Renal pelvis (tissue), 4 donors: ENCODE results near the gene TMEM106C. TPM values are rescaled to one million over a fixed set of nuclear protein-coding genes. Genes with fewer than 3 reads are reported as not detected.

Experiments
- DNase-seq: peaks from one replicate; pipeline ENCODE4 v3.0.0-alpha.2; 2013
- polyA plus RNA-seq, 3 donors: library from polyadenylated mRNA; unstranded; fragments of 120-200 nt; gene quantifications; one replicate each; pipeline ENCODE4 v1.2.1, GENCODE V29; 2013; ENCODE audit not compliant: insufficient read length in 3 of 3

Gene TMEM106C
- polyA plus RNA-seq, 3 donors, result 128 to 132 (median 132) TPM

DNA sequence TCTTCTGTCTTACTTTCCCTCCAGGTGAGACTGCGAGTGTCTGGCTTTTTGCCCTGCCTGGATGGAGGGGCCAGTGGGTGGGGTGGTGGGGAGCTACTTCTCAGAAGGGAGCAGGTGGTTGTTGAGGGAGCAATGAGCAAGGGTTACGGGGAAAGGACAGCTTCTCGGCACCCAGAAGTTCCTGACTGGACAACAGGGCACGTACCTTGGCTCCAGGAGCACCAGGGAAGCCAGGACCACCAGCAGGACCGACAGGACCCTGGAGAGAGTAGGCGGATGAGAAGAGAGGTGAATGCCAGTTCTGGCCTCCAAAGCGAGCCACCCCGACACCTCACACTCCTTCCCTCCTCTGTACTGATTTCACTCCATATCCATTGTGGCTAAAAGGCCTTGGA lies 25.6 kb downstream of the TMEM106C start:
- no peak for DNase-seq

DNA sequence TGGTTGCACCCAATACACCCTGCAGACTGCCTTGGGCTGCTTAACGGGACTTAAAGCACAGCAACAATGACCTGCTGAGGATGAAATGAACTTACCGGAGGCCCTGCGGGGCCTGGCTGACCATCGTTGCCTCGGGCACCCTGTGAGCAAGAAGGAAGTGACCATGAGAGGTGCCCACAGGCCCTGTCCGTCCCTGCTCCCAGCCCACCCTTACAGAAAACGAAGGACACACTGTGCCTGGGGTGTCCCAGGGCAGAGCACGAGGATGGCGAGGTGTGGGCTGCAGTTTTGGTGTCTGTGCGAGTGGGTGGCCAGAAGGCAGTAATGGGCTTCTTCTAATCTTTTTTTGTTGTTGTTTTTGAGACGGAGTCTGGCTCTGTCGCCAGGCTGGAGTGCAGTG lies 26.3 kb downstream of the TMEM106C start:
- no peak for DNase-seq

DNA sequence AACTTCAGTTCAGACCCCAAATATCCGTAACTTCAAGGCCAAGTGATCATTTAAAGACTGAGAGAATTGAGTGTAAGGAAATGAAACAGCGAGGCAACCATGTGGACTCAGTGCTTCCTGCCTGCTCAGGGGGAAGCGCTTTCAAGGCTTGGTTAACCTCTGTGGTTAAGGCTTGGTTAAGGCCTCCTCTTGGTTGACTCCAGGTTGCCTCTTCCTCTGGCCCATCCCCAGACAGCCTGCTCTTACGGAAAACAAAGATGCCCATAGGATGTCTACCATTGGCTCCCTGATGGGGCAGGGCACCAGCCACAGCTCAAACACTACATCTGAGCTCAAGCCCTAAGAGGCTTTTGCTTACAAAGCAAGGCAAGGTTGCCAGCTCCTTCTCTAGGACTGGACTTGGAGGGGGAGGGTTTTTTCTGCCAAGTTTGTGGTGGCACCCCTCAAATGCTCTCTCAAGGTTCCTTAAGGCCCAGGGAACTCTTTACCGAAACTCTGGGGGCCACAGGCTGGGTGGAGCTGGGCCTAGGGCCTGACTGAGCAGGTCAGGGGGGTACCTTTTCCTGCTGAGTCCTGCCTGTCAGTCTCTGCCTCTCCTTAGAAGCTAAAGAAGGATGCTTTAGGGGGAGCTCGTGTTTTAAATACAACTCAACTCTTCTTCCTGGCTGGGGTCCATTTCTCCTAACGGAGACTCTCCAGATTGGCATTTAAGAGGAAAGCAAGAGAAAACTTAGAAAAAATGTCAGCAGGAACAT lies 27.1 kb downstream of the TMEM106C start:
- peak; percentile 26 for DNase-seq

DNA sequence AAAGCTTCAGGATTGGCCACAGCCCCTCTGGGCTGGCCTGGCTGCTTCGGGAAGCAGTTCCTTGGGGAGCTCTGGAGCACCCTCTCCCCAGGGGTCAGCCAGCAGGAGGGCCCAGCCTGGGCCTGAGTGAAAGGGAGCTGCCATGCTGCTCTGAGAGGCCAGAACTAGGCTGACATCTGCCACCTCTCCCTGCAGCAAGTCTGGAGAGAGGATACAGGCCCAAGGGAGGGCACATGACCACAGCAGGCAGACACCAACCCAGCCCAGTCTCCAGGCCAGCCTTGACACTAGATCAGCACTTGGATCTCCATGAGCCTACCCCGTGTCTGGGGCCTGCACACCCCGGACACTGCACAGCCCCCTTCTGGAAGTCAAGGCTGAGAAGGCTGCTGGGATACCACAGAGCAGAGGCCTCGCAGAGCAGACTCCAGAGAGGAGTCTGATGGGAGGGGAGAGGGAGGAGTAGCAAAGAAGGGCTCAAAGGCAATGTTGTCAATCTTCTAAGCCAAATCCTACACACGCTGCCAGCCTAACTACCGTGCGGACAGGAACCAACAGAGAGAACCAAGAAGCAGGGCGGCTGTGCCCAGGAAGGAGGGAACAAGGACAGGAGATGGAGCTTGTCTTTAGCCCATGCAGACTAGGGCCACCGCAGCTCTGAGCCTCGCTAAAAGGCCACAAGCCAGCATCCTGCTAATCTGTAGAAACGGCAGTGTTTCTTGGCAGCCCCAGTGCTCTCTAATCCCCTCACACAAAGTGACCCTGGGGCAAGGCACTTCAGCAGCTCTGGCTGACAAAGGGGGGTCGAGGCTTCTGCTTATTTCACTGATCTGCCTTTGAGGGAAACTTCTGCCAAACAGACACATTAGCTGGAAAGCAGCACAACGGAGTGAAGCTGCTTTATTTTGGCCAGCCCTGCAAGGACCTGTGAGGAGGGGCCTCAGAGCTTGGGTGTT lies 28.0 kb downstream of the TMEM106C start:
- DNase-seq, result peak; percentile 31

DNA sequence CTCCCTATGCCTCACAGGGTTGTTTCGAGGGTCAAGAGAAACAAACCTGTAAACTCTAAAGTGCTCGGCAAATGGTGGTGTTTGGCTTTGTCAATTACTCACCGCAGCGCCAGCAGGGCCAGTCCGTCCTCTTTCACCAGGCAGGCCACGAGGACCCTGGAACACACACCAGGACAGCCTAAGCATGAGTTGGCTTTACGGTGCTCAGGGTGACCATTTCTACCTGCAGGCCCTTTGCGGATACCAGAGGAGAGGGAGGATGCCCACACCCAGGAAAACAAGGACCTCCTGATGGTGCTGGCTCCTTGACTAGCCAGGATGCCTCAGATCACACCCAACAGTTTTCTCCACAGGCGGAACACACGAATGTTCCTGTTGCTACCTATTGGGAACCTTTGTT lies 29.4 kb downstream of the TMEM106C start:
- no peak for DNase-seq

DNA sequence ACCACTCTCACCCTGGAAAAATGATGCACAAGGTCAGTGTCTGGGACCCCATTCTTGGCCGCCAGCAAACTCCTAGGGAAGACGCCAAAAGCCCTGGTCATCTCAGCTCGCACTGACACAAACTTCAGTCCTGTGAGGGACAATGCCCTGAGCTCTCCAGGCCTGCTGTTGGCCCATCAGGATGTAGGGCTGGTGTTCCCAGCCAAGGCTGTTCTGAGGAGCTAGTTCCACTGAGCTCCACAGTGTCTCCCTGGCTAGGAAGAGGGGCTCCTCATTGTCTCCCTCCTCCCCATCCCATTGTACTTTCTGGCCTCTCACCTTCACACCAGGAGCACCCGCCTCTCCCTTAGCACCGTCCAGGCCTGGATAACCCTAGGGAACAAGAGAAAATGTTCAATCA lies 30.1 kb downstream of the TMEM106C start:
- DNase-seq, result no peak

DNA sequence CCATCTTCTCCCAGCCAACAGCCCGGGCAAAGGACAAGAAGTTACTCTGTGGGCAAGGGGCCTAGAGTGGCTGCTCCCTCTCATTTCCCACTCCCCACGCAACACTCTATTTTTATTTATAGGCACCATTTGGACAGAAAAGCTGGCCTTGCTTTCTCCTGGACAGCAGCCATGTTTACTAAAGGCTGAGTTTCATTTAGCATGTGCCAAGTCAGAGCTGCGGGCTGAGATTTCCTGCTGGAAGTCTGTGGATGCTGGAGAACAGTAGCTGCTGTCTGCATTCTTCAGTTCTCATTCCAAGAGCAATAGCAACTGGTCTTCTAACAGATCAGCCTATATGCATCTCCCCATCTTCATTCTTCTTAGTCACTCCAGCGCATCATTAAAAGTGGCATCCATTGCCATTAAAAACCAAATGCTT lies 32.6 kb downstream of the TMEM106C start:
- DNase-seq, result peak; percentile 68

DNA sequence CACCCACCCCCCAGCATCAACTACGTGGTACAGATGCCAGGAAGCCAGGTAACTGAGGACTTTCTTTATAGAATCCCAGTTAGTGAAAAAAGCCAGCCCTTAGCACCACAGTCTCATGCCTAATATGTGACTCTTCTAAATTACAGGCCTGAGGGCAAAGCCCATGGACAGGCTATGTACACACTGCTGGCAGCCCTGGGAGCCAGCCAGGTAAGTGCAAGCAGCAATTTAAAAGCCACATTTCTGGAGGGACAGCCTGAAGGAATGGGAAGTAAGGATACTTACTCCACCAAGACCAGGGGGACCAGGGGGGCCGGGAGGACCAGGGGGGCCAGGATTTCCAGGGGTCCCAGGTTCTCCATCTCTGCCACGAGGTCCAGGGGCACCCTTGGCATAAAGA lies 33.9 kb downstream of the TMEM106C start:
- no peak for DNase-seq

DNA sequence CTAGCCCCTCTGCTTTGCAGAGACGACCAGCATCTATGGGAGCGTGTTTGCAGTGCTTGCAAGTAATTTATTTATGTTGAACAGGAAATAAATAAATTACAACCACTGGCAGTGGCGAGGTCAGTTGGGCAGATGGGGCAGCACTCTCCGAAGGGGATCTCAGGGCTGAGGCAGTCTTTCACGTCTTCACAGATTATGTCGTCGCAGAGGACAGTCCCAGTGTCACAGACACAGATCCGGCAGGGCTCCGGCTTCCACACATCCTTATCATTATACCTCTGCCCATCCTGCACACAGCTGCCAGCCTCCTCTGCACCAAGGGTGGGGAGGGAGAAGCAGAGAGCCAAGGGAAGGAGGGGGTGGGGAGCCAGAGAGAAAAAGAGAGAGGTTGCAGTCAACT lies 36.4 kb downstream of the TMEM106C start:
- DNase-seq, result no peak

DNA sequence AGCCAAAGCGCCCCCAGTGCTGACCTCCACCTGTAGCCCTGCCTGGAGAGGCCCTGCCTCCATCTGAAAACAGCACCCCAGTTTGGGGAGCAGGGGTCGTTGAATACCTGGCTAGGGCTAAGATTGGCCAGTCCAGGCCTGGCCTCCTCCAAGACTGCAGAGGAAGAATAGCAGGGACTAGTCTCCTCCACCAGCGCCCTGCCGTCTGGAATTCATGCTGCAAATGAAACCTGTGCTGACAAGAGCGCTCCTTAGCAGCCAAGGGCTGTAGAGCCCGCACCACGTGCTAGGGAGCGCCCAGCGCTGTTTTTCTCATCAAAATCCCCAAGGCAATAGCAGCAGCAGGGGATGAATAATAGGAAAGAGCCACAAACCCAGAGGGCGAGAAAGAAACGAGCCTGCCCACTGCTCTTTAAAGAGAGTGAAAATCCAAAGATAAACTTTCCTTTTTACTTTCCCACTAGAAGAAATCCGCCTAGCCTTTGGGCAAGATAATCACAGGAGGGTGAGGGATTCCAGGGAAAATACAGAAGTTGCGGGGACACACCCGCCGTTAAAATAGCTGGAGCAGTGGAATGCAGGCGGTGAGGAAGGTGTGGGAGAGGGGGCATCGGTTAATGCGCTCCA lies 37.6 kb downstream of the TMEM106C start:
- peak; percentile 43 for DNase-seq

DNA sequence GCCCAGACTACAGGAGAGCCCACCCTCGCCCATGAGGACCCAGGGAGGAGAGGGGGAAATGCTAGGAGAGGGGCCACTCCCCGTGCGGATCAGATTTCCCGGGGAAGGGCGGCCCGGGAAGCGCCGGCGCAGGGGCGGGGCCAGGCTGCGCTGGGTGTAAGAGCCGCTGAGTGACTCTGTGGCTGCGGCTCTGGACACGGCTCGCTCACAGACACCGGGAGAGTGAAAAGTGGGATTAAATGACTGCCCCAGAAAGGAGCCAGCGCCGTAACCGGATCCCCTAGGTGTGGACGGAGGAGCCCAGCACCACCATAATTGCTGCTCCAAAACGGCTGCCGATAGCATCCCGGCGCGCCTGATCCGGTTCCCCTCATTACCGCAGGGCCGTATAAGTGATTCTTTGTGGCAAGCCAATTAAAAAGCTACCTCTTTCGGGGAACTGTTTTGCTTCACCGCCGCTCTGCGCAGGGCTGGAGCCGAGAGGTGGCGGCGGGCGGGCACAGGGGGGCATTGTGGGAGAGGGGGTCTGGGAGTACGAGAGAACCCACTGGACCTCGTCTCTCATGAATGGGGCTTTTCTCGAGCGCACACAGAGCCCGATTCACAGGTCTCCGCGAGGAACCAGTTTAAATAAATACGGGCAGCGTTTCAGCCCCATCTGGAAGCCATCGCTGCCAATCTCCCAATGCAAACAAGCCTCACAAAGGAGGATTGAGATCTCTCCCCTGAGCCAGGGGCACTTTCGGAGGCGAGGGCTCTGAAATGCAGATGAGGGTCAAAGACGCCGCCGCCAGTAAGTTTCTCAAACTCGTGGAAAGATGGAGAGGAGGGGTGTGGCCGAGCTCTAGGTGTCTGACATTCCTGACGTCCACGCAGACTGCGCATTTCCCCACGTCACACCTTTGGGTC lies 38.4 kb downstream of the TMEM106C start:
- peak; percentile 77 for DNase-seq

DNA sequence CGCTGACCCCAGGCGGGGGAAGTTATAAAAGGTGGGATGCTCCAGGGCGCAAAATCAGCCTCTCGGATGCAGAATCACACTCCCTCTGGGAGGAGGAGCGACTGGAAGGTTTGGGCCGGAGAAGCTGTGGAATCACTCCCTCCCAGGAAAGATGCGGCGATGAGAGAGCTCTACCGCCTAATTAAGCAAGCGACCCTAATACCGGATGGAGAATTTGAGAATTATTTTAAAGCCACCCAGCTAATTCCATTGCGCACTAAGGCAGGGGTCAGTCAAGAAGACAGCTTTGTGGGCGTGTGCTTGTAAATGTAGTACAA lies 39.0 kb downstream of the TMEM106C start:
- no peak for DNase-seq

DNA sequence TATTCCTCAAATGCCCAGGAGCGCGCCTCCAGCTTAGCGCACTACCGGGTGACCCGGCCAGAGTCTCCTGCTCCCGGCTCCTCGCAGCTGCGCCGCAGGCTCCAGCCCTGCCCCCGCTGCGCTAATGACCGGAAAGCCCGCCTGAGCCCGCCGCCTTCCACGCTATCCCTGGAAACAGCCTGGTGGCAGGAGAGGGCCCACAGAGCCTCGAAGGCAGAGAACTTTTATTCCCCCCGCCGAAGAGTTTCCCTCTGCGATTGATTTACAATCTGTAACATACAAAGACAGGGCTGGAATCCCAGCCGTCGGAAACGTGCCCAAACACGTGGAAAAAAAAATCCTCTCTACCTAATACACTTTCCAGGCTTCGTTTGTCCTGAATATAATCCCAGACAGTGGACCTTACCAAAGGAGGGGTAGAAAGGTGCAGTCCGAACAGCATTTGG lies 39.4 kb downstream of the TMEM106C start:
- peak; percentile 59 for DNase-seq

DNA sequence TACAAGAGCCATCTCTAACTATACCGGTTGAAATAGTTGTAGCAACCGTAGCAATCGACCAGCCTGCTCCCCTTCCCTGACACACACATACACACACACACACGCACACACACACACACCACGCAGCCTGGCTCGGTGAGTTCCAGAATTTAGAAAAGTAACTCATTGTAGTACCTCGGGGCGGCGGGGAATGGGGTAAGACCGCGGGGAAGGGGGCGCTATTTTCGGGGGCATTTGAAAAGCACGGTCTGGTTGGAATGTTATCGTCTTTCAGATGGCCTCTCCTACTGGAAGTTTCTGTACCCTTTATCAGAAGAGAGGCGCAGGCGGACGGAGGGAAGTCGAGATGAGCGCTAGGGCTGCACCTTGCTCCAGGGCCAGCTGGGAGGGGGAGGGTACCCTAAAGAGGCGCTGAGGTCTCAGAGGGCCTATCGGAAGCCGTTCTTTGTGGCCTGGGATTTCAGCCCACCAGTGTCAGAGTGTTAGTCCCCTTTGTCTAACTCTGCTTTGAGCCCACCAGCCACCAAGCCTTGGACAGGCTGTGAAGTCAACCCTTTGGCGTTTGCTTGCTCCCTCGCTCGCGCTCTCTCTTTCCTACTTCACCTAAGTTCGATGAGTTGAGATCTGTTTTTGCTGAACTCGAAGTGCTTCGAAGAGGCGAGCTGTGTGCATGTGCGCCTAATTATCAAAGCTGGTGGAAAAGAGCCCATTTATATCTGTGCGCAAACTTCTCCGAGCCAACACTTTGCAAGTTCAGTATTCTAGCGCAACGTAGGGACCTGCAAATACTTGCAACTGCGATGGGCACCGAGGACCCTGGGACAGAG lies 40.0 kb downstream of the TMEM106C start:
- DNase-seq, result peak; percentile 27

DNA sequence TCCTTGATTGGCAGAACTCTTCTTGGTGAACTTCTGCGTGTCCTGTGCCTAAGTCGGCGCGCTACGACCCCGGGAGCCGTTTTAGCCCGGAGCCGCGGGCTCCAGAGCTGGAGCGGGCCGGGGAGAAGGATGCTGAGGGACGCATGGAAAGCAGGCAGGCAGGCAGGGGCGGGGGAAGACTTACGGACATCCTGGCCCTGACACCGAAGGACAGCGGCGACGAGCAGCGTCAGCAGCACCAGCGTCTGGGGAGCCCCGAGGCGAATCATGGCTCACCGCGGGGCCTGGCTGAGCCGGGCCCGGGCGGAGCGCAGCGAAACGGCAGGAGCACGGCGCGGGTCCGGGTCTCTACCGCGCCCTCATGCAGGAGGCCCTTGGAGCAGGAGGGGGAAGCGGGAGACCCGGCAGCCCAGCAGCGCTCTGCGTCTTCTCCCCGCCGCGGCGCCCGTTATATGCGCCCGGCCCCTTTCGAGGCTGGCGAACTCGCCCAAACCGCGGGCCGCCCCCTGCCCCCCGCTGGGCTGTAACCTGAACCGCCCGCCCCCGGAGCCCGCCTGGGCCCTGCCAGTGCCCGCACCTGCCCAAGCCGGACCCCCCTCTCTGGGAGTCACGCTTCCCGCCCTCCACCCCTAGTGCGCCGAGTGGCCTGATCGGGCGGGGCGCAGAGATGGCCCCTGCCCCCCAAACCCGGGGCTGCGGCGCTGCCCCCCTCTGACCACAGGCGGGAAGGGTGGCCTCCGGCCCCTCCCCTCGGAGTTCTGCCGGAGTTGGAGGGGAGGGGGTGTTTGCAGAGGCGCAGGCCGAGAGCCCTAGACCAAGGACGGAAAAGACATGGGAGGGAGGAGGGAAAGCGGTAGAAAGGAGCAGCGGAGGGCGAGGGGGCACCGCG lies 40.9 kb downstream of the TMEM106C start, which contains the start of gene COL2A1:
Gene COL2A1 (minus strand): TSS at position 424 of the 889 bp plus-strand sequence. CDS start 155 bp downstream, at position 269.
- DNase-seq, result peak; percentile 66

DNA sequence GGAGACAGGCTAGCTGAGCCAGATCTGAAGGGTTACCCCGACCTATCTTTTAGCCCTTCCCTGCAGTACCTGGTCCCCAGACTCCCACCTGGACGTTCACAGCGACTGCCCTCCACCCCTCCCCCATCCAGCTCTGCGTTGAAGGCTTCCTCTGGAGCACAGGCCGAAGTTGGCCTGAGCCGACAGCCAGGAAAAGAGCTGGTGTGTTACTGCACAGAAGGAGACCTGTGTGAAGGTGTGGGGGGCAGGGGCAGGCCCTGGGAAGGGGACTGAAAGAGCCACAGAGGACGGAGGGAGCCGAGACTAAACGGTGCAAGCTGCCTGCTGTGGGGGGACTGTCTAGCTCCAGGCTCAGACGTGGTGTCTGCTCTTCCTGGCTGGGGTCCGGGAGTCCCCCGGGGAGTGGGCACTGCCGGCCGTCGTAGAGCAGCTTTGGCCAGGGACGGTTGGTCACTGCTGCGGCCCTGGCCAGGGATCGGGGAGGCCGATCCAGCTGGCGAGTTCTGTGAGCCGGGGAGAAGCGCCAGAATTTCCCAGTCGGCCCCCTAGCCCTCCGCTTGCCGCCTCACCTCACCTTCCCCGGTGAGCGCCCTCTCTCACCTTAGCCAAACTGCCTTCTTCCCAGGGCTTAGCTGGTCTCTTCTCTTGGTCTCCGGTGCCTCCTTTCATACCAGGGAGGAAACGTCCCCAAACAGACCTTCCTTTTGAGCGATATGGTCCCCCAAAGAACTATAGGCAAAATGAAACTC lies 41.8 kb downstream of the TMEM106C start:
- DNase-seq, result peak; percentile 48

DNA sequence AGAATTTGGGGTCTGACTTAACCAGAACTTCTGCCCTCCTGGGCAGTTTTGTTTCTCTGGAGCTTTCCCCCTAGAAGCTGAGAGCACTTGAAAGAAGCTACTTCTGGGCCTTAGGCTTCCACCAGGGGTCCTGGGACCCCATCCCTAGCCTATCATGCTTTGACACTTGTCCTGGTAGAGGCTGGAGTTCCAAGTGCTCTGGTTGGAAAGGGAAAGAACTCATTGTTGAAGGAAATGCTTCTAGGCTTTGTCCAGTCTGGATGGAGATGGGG lies 42.3 kb downstream of the TMEM106C start:
- DNase-seq, result no peak

DNA sequence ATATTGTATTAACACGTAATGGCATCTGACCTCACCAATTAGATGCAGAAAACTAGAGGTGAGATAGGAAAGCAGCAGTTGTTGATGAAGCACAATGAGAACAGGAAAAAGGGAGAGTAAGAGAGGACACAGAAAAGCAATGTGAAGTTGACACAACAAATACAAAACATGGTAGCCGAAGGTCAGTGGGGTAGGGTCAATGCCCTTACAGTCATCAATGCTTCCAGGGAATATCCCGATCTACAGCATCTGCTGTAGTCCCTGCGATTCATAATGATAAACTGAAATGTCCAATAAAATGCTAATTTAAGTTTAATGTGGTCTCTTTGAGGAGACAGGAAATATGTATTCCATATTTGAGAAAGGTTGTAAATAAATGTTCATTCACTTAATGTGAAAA lies 43.8 kb downstream of the TMEM106C start:
- DNase-seq, result no peak

DNA sequence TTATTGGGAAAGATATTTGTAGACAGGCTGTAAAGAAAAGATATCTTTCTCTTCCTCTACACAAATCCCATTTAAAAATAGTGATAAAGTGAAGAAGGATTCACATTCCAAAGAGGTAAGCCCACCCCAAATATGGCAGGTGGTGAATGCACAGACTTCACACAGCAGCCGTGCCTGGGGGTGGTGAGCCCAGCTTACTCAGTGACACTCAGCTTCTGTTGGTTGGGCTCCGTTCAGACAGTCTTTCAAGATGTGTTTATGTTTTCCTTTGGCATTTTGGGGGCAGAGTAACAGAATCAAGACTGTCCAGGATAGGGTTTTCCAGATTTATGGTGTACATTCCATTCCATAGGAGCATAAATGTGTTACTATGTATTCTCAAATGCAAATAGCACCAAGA lies 45.0 kb downstream of the TMEM106C start:
- DNase-seq, result no peak
